GM21786 (cell line): Measurements from ENCODE around the gene APBA1.

Experiments used
- ATAC-seq: cut with Tn5 transposase; IDR thresholded peaks from one replicate; pipeline ENCODE4 v1.9.1; 2021; ENCODE audit not compliant: unreplicated experiment

APBA1 gene

DNA sequence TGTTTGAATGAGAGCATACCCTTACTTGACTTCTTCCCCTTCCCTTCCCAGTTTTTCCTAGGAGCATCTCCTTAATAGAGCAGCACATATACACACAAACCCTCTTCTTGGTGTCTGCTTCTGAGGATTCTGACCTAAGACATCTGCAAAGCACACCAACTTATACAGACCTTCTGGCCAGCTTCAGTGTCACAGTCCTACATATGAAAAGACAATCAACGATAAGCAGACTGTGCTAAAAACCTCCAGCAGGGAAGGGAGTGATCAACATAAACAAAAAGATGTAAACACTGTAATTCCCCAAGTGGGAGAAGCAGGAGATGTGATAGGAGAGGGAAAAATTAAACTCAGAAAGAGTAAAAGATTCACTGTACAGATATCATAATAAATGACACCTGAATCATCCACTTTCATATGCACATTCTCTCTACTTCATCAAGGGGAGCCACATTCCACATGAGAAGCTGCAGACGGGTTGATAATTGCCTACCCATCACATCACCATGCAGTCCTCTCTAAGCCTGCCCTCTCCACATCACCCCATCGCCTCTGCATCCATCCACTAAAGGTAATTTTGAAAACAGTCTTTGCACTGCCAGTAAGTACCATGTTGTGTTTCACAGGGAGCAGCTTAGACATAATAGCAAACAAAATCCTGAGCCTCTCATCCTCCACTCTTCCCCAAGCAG lies 13.0 kb downstream of the APBA1 start:
- ATAC-seq: no peak

DNA sequence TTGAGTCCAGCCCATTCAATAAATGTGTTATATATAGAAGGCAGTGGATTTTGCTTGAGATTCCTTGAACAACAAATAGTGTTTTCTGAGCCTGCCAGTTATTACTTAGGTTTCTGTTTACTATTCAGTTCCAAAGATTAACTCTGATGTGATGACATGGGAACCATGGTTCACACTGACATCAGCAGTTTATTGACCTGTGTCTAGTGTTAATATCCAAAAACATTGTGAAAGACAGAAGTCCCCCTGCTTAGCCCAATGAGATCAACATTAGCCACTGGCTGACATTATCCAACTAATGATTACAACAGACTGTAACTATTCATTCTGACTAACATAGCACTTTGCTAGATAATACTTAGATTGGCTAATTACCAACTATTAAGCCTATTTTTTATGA lies 14.9 kb downstream of the APBA1 start:
- ATAC-seq: no peak

- ATAC-seq: no peak
Measured at GRCh38 chr9:69655065-69655464, 17.1 kb downstream of the APBA1 start.

GRCh38 chr9:69653261-69653660 lies 18.9 kb downstream of the APBA1 start:
- ATAC-seq: no peak

DNA sequence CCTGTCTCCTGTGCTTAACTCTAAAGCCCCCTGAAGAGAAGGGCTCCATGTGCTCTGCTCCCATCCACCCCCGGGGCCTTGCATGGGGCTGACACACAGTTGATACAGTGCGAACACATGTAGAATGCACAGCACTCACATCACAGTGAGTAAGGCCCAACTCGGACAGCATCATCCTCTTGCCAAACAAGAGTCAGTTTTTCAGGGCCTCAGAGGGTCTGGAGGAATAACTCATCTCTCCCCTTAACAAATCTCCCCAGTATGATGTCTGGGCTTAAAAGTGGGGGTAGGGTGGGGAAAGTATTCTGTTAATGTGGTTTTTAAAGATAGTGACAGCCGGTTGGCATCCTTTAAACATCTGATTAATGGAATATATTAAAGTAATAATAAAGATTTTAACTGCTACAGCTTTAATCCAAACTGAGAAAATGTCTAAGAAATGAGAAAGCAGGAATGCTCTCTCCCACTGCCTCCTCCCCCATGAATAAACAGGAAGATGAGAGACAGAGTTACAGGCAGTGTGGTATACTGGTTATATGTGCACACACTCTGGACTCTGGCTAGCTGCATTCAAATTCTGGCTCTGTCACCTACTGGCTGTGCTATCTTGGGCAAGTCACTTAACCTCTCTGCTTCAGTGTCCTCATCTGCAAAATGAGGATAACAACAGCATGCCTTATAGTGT lies 22.5 kb downstream of the APBA1 start:
- no peak for ATAC-seq

DNA sequence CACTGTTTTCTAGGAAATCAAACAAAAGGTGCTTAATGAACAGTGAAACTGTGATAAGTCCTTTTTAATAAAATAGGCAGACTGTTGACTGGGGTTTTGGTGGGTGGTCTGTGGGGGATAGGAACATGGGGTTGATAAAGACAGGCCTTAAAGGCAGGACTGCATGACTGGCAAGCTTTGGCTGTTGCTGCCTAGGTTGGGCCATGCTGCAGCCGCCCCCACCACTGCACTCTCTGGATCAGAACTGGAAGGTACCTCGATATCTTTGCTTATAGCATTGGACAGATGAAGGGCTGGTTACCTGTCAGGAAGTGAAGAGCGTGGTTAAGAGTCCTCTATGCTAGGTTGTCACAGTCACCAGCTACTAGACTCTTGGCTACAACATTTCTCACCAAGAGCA lies 24.4 kb downstream of the APBA1 start:
- ATAC-seq: no peak

DNA sequence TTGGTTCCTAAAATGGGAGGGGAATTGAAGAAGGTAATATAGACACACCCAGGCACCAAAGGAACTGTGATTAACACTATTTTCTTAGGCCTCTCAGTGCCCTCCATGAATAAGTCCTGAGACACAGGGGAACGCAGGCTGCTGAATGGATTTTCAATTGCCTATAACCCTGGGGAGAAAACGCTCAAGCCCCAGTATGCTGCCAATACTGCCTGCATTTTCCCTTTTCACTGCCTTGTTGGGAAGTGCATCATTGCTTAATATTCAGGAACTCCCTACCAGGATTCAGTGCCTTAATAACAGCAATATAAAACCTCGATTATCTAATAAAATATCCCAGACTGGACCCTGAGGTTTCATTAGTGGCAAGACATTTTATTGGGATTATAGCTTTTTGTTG lies 25.4 kb downstream of the APBA1 start:
- no peak for ATAC-seq

DNA sequence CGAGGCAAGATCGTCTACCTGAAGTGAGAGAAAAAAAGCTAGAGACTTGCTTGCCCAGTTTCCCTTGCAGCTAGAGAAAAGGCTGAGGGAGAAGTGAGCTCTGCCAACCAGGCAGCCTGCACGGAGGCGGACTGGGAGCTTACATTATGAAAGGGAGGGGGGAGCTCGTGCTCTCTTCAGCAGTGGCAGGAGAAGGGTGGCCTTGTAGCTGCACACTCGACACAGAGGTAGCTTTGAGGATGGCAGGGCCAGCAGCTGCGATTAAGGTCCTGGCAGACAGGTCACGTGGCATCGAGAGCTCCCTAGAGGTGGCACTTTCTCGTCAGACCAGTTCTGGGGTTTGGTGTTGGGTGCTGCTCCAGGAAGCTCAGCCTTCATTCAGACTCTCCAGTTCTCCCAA lies 26.7 kb downstream of the APBA1 start:
- no peak for ATAC-seq

DNA sequence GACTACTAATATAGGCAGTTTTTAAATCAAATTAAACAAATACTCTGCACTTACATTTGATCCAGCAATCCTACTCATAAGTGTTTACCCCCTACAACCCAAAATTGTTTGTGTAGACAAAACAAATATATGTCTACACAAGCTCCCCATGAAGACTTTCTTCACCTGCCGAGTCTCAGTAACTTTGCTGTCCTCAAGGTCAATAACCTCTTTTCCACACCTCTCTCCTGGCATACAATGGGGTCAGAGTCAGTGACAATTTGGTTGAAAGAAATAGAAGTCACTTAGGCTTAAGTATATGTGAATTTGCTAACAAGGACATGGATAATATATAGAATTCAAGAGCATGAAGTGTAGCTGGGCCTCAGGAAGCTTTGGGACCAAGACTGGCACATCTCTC lies 29.1 kb downstream of the APBA1 start:
- ATAC-seq: no peak

GRCh38 chr9:69637817-69638200 lies 34.4 kb downstream of the APBA1 start:
- no peak for ATAC-seq

DNA sequence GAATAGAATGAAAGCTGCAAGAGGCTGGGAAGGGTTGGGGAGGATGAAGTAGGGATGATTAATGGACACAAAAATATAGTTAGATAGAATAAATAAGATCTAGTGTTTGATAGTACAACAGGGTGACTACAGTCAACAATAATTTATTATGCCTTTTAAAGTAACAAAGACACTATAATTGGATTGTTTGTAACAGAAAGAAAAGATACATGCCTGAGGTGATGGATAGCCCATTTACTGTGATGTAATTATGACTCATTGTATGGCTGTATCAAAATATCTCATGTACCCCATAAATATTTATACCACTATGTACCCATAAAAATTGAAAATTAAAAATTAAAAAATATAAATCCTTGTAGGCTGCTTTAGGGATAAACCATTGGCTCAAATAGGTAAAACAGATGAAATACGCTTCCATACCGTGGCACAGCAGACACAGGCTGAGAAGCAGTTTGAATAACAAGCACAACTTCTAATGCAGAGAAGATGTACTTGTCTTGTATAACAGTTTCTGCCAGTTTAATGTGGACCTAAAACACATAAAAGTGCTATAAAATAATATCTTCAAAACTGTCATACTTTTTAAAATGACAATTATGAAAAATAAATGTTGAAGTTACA lies 34.9 kb downstream of the APBA1 start:
- no peak for ATAC-seq

DNA sequence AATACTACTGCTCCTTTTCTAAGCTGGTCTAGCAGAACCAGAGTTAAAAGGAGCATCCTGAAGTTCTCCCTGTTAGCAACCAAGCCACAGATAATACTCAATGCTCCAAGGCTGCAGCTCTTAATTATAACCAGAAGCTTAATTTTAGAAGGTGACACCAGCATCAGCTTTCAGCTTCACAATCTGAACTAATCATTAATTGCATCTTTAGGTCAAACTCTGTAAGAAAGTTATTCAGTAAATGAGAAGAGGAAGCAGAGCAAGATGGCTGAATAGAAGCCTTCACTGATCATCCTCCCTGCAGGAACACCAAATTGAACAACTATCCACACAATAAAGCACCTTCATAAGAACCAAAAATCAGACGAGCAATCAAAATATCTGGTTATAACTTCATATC lies 38.5 kb downstream of the APBA1 start:
- ATAC-seq: no peak

DNA sequence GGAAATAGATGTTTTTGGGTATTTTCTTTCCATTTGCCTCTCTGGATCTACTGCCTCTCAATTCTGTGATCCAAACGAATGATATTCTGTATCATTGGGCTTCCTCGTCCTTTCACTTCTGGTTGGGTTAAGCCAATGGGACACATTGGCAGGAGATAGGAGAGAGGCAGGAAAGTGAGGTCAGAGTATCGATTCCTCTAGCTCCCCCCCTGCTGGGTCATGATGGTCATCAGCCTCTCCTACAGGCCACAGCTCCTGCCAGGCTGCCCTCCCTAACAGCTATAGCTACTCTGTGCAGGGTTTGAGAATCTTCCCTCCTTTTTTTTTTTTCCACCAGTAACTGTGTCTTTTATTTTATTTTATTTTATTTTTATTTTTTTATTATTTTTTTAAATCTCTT lies 39.4 kb downstream of the APBA1 start:
- no peak for ATAC-seq

- ATAC-seq: no peak
Measured at GRCh38 chr9:69627281-69627680, 44.9 kb downstream of the APBA1 start.

- ATAC-seq: no peak
Measured at GRCh38 chr9:69623276-69623675, 48.9 kb downstream of the APBA1 start.

DNA sequence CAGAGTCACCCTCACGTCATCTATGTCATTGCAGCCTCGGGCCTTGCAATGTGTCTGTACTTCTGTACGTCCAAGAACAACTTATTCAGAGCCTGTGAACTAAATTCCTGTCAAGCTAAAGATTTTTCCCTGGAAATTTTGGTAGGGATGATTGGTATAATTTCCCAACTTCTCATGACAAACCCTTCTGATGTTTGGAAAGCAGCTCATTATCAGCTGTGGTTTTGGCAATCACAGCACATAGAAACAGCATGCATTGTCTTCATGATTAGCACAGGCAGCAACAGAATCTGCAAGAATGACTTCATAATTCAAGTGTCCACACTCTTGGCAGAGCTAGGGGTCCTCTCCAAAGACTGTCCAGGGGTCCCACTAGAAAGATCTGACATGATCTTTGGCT lies 49.5 kb downstream of the APBA1 start:
- ATAC-seq: no peak

GRCh38 chr9:69621730-69622460 lies 50.3 kb downstream of the APBA1 start:
- ATAC-seq: no peak

GRCh38 chr9:69620731-69621130 lies 51.4 kb downstream of the APBA1 start:
- ATAC-seq: no peak

- ATAC-seq: no peak
Measured at GRCh38 chr9:69619233-69619632, 52.9 kb downstream of the APBA1 start.

- no peak for ATAC-seq
Measured at GRCh38 chr9:69617006-69617405, 55.2 kb downstream of the APBA1 start.

- ATAC-seq: no peak
Measured at GRCh38 chr9:69615880-69616279, 56.3 kb downstream of the APBA1 start.

DNA sequence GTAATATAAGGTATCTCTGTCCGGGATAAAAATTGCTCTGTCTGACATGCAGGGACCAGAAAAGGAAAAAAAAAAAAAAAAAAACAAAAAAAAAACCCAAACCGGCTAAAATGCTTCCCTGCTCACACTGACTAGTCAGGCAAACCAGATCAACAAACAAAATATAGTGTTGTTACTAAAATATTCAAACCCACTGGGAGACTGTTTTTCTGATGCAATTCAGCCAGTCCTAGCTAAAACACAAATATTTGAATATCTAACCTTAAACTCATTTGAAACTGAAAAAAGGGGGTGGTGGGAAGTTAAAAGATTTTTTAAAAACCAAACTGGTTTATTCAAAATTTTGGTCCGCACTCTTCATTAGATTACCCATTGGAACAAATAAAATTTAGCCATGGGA lies 61.0 kb downstream of the APBA1 start:
- ATAC-seq: no peak
